ENCODE measurements around the gene ABCA1.

DNA sequence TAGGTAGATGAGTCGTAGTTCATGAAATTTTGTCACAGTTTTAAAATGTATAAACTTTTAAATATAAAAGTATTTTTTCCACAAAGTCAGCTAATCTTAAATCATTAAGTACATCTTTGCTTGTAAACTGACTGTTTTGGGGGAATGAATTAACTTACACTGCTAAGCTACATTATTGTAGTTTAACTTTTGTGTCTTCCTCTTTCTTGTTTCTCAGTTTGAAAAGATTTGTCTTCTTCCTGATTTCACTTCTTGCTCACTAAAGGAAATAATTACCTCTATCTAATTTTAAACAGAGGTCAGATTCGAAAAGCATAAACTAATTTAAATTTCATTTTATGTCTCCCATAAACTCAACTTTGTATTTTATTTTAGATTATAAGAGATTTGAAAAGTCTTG is 158.3 kb downstream of the ABCA1 start:
- TF ChIP-seq LEF1 (IDR thresholded peaks at IDR 0.05; ENCODE audit: borderline replicate concordance) (no peak), FOXM1 (IDR thresholded peaks at IDR 0.05; ENCODE audit: borderline replicate concordance) (no peak), FOXA1 (IDR thresholded peaks at IDR 0.05) (no peak), HDGF (IDR thresholded peaks at IDR 0.05; ENCODE audit: borderline replicate concordance) (no peak), NFRKB (IDR thresholded peaks at IDR 0.05) (no peak), ELF4 (IDR thresholded peaks at IDR 0.05) (no peak)
